Measurements from ENCODE around the gene PXDC1. TPM values are rescaled to one million over a fixed set of nuclear protein-coding genes. Genes with fewer than 3 reads are reported as not detected.

Gene PXDC1
- total RNA-seq, 1 experiment from 2014 or later: 10.9 TPM

DNA sequence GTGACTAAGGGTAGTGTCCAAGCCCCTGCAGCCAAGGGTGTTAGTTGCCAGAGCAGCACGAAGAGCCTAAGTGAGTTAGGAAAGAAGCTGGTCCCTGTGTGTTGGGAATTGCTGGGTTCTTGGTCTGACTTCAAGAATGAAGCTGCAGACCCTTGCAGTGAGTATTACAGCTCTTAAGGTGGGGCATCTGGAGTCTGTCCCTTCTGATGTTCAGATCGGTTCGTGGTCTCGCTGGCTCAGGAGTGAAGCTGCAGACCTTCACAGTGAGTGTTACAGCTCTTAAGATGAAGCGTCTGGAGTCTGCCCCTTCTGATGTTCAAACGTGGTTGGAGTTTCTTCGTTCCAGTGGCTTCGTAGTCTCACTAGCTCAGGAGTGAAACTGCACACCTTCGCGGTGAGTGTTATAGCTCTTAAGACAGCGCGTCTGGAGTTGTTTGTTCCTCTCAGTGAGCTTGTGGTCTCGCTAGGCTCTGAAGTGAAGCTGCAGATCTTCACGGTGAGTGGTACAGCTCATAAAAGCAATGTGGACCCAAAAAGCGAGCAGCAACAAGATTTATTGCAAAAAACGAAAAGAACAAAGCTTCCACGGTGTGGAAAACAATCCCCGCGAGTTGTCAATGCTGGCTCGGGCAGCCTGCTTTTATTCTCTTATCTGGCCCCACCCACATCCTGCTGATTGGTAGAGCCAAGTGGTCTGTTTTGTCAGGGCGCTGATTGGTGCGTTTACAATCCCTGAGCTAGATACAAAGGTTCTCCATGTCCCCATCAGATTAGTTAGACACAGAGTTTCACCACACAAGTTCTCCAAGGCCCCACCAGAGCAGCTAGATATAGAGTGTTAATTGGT is 31.8 kb downstream of the PXDC1 start:
- no peak for DNase-seq (ENCODE audit: extremely low read depth, low read depth)

GRCh38 chr6:3718407-3718806 is 33.1 kb downstream of the PXDC1 start:
- no peak for DNase-seq (ENCODE audit: extremely low read depth, low read depth)

GRCh38 chr6:3715285-3715684 is 36.2 kb downstream of the PXDC1 start:
- no peak for DNase-seq (ENCODE audit: extremely low read depth, low read depth)

DNA sequence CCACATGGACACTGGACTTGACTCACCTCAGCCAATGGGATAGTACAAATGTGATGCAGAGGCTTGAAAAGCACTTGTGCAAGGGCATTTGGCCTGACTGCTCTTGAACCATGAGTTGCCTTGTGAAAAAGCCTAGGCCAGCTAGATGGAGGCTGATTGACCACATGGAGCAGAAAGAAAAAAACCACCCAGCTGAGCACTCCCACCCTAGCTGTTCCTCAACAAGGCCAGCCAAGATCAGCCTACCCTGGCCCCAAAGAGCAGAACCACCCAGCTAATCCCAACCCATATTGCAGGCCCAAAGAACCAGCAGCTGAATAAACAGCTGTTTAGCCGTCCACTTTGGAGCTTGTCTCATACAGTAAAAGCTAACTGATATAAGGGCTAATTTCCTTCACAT is 36.7 kb downstream of the PXDC1 start:
- no peak for DNase-seq (ENCODE audit: extremely low read depth, low read depth)

GRCh38 chr6:3714111-3714510 is 37.4 kb downstream of the PXDC1 start:
- DNase-seq (ENCODE audit: extremely low read depth, low read depth): no peak

GRCh38 chr6:3712827-3713665 is 38.5 kb downstream of the PXDC1 start:
- DNase-seq (ENCODE audit: extremely low read depth, low read depth): no peak

- DNase-seq (ENCODE audit: extremely low read depth, low read depth): no peak
Measured at GRCh38 chr6:3711776-3712175, 39.7 kb downstream of the PXDC1 start.

DNA sequence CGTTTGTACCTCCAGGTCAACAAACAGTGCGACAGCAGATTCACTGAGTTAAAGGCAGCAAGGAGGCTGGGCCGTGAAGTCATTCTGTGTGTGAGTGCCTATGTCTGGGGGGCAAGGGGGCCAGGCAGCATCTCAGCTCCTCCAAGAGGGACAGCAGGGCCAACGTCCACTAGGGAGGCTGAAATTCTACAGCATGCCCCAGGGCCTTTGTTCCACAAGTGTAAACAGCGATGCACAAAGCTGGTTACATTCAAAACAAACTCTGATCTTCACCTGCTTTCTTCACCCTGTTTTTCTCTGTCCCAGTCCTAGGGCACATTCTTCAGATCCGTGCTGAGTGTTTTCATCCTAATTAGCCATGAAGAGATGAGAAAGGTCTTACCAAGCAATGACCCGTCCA is 41.1 kb downstream of the PXDC1 start:
- no peak for DNase-seq (ENCODE audit: extremely low read depth, low read depth)

DNA sequence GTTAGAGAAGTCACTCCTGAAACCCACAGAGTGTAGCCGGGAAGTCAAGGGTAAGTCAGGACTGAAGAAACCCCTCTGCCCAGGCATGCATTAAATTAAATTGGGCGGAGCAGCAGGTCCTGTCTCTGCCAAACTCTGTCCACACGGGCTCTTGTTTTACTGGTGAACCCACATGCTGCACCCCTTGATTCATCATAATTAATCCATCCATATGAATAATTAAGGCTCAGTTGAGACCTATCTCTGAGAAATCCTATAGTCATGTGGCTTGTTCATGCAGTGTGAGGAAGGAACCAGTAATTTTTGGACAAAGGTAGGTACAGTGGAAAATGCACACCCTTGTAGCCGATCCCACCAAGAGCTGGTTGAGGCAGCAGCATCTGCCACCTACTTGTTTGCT is 43.0 kb downstream of the PXDC1 start:
- no peak for DNase-seq (ENCODE audit: extremely low read depth, low read depth)

- DNase-seq (ENCODE audit: extremely low read depth, low read depth): no peak
Measured at GRCh38 chr6:3707751-3708412, 43.6 kb downstream of the PXDC1 start.

GRCh38 chr6:3707024-3707423 is 44.5 kb downstream of the PXDC1 start:
- DNase-seq (ENCODE audit: extremely low read depth, low read depth): no peak

DNA sequence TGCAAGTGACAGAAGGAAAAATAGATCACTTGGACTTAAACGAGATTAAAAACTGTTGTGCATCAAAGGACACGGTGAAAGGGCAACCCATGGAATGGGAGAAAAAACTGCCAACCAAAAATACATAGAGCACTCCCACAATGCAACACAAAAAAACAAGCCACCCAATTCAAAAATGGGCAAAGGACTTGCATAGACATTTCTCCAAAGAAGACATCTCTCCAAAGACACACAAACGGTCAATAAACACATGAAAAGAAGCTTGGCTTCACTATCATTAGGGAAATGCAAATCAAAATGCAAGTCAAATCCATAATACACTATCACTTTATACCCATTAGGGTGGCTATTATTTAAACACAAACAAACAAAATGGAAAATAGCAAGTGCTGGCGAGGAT is 45.0 kb downstream of the PXDC1 start:
- no peak for DNase-seq (ENCODE audit: extremely low read depth, low read depth)

DNA sequence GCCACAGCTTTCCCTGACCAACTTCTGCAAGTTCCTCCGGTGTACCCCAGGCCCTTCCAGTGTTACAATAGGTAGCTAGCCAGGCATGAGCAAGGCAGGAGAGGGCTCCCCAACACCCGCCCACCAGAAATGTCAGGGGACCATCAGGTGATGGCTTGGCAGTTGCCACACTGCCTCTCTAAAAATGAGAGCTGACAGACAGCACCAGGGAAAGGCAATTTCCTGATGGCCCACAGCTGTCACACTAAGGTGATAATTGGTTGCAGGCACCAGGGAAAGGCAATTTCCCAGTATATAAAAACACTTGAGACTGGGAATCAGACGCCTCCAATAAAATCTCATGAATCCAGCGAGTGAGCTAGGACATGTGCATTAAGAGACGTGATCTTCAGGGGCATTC is 49.9 kb downstream of the PXDC1 start:
- no peak for DNase-seq (ENCODE audit: extremely low read depth, low read depth)

DNA sequence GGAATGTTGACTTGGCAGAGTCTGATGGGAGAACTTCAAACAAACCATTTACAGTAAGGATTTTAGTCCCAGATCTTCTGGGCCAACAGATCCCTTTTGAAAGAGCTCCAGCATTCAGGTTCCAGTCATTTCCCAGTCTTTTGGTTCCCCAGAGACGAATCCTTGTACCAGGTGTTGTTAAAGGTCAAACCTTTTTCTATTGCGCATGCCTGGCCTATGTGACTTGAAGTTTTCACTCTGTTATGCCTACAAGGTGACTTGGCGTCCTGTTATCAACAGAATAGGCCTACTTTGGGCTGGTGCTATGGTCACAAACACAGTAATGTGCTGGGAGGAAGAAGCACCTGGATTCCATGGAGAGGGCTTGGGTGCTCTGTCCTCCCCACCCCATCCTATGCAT is 52.3 kb downstream of the PXDC1 start:
- DNase-seq (ENCODE audit: extremely low read depth, low read depth): no peak

DNA sequence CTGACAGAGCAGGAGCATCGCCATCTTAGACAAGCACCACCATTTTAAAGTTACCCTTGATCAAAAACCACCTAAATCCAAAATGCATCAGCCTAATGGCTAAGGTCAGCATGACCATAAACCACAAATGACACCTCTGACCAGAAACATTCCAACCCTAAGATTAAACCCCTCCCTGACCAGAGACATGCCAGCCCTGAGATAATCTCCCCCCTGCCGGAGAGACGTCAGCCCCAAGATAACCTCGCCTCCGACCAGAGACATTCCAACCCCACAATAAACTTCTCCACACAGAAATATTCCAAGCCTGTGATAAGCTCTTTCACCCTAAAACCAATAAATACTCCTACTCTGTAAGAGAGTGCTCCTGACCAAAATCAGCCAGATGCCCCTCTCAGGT is 53.5 kb downstream of the PXDC1 start:
- DNase-seq (ENCODE audit: extremely low read depth, low read depth): no peak

GRCh38 chr6:3697609-3698008 is 53.9 kb downstream of the PXDC1 start:
- no peak for DNase-seq (ENCODE audit: extremely low read depth, low read depth)

DNA sequence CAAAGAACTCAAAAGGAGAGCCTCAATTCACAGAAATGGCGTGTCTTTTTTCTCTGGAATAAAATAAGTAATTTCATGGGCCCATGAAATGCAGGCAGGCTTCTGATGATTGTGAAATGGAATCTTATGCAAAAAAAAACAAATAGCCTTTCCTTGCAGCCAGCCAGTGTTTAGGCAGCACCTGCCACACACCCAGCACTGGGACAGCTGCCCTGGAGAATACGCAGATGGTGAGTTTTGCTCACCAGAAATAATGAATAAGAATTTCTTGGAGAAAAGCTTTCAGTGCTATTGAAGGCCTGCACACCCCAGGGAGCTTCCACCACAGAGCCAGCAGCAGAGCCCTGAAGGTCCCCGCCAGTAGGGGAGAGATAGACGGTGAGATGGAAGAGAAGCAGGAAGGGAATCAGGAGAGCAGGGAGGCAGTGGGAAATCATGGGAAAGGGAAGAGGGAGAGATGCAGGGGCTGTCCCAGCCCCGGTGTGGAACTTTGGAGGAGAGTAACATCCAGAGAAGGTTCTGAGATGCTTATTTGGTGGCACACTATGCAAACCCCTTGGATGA is 54.9 kb downstream of the PXDC1 start:
- DNase-seq (ENCODE audit: extremely low read depth, low read depth): no peak

- no peak for DNase-seq (ENCODE audit: extremely low read depth, low read depth)
Measured at GRCh38 chr6:3695065-3695817, 56.3 kb downstream of the PXDC1 start.

- DNase-seq (ENCODE audit: extremely low read depth, low read depth): no peak
Measured at GRCh38 chr6:3693831-3694230, 57.7 kb downstream of the PXDC1 start.

- DNase-seq (ENCODE audit: extremely low read depth, low read depth): no peak
Measured at GRCh38 chr6:3690506-3690905, 61.0 kb downstream of the PXDC1 start.

All from NCI-H460 (cell line).